Neural progenitor cell (in vitro differentiated cells): ENCODE data around the gene NT5DC3. TPM values are rescaled to one million over a fixed set of nuclear protein-coding genes. Genes with fewer than 3 reads are reported as not detected.

Source experiments
- DNase-seq: peaks from one replicate; pipeline ENCODE4 v3.0.0-alpha.2; 2016; ENCODE audit warnings: low spot score
- H2AFZ ChIP-seq: fragments of 200-600 bp; sonication (generic); replicated peaks from 2 replicates; pipeline ENCODE4 v1.6.1; 2016; ENCODE audit warnings: antibody characterized with exemption
- H3F3A ChIP-seq: fragments of 200-600 bp; sonication (generic); 2 replicates; pipeline ENCODE4 v1.6.1; 2016; ENCODE audit warnings: antibody characterized with exemption, low read depth
- H3K27ac ChIP-seq: fragments of 200-600 bp; sonication (generic); 2 replicates; pipeline ENCODE4 v1.5.1; 2016; ENCODE audit warnings: mild to moderate bottlenecking
- H3K27me3 ChIP-seq: fragments of 200-600 bp; sonication (generic); 2 replicates; pipeline ENCODE4 v1.6.1; 2016; ENCODE audit warnings: mild to moderate bottlenecking, moderate library complexity
- H3K36me3 ChIP-seq: fragments of 200-600 bp; sonication (generic); 2 replicates; pipeline ENCODE4 v1.5.1; 2016
- H3K4me1 ChIP-seq: fragments of 200-600 bp; sonication (generic); 2 replicates; pipeline ENCODE4 v1.6.1; 2016; ENCODE audit warnings: mixed run types
- H3K4me2 ChIP-seq: fragments of 200-600 bp; sonication (generic); 2 replicates; pipeline ENCODE4 v1.6.1; 2016
- H3K4me3 ChIP-seq: fragments of 200-600 bp; sonication (generic); 2 replicates; pipeline ENCODE4 v1.5.1; 2016
- H3K79me2 ChIP-seq: fragments of 200-600 bp; sonication (generic); 2 replicates; pipeline ENCODE4 v1.6.1; 2016; ENCODE audit warnings: low read depth
- H3K9ac ChIP-seq: fragments of 200-600 bp; sonication (generic); 2 replicates; pipeline ENCODE4 v1.6.1; 2016
- H3K9me3 ChIP-seq: fragments of 200-600 bp; sonication (generic); 2 replicates; pipeline ENCODE4 v1.5.1; 2016; ENCODE audit warnings: low read depth
- H4K20me1 ChIP-seq: fragments of 200-600 bp; sonication (generic); 2 replicates; pipeline ENCODE4 v1.6.1; 2016; ENCODE audit warnings: low read depth
- H3K27ac Mint-ChIP-seq: 3 replicates; pipeline ENCODE4 v1.8.0; 2021; ENCODE audit warnings: mixed read lengths
- H3K27me3 Mint-ChIP-seq: 2 replicates; pipeline ENCODE4 v1.8.0; 2022; ENCODE audit warnings: low read depth, mild to moderate bottlenecking, inconsistent platforms, moderate library complexity, mixed read lengths; ENCODE audit not compliant: insufficient read depth
- H3K36me3 Mint-ChIP-seq: 3 replicates; pipeline ENCODE4 v1.8.0; 2021; ENCODE audit warnings: mixed read lengths
- H3K4me1 Mint-ChIP-seq: 3 replicates; pipeline ENCODE4 v1.8.0; 2021; ENCODE audit warnings: mixed read lengths
- H3K4me3 Mint-ChIP-seq: 3 replicates; pipeline ENCODE4 v1.8.0; 2021; ENCODE audit warnings: mild to moderate bottlenecking, moderate library complexity, mixed read lengths
- H3K9me3 Mint-ChIP-seq: 3 replicates; pipeline ENCODE4 v1.8.0; 2020; ENCODE audit warnings: mixed read lengths
- EZH2 ChIP-seq: fragments of 200-600 bp; sonication (generic); IDR thresholded peaks from 2 replicates; pipeline ENCODE4 v1.6.1; 2017; ENCODE audit warnings: antibody characterized with exemption, mild to moderate bottlenecking, moderate library complexity
- EZH2phosphoT487 ChIP-seq: fragments of 200-600 bp; sonication (generic); IDR thresholded peaks from 2 replicates; pipeline ENCODE4 v1.6.1; 2017; ENCODE audit warnings: antibody characterized with exemption
- total RNA-seq: library from RNA; depleted of rRNA; stranded (reverse); fragments of >200 nt; gene quantifications from 2 replicates; pipeline ENCODE4 v1.2.3, GENCODE V29; 2015; ENCODE audit warnings: low replicate concordance
- TF ChIP-seq, protein P1 (sequence below): fragments of 200-600 bp; sonication (generic); IDR thresholded peaks from 2 replicates; pipeline ENCODE4 v1.5.1; 2017; ENCODE audit warnings: antibody characterized with exemption, mild to moderate bottlenecking

Gene NT5DC3
- total RNA-seq, 1 donor from 2014 or later = 3.1 TPM

DNA sequence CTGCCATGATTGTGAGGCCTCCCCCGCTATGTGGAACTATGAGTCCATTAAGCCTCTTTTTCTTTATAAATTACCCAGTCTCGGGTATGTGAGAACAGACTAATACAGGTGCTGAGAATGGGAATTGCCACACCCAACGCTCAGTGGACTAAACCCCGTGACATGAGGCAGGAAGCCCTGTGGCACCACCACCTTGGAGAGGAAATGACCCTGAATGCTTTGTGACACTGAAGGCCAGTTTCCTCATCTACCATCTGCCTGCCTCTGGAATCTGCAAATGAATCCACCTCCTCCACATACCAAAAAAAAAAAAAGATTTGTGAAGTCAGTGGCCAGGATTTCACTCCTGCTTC is 41.6 kb downstream of the NT5DC3 start:
- H2AFZ ChIP-seq = no peak overlapping the region
- no peaks in the 10 kb centered on the region for H3K27me3 ChIP-seq
- Mint-ChIP-seq H3K27me3 (no peaks in the 10 kb centered on the region), H3K4me1 (peaks cover 27% of the 10 kb centered on the region), H3K27ac (no peak overlapping the region), H3K4me3 (no peak overlapping the region), H3K9me3 (peaks cover 2% of the 10 kb centered on the region), H3K36me3 (peaks cover 11% of the 10 kb centered on the region)
- no peaks in the 10 kb centered on the region for H3F3A ChIP-seq
- H3K36me3 ChIP-seq = no peaks in the 10 kb centered on the region
- no peaks in the 10 kb centered on the region for H4K20me1 ChIP-seq
- TF ChIP-seq EZH2 (no peak), EZH2phosphoT487 (no peak)
- TF ChIP-seq, protein P1, sequence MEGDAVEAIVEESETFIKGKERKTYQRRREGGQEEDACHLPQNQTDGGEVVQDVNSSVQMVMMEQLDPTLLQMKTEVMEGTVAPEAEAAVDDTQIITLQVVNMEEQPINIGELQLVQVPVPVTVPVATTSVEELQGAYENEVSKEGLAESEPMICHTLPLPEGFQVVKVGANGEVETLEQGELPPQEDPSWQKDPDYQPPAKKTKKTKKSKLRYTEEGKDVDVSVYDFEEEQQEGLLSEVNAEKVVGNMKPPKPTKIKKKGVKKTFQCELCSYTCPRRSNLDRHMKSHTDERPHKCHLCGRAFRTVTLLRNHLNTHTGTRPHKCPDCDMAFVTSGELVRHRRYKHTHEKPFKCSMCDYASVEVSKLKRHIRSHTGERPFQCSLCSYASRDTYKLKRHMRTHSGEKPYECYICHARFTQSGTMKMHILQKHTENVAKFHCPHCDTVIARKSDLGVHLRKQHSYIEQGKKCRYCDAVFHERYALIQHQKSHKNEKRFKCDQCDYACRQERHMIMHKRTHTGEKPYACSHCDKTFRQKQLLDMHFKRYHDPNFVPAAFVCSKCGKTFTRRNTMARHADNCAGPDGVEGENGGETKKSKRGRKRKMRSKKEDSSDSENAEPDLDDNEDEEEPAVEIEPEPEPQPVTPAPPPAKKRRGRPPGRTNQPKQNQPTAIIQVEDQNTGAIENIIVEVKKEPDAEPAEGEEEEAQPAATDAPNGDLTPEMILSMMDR = no peak
- no peaks in the 10 kb centered on the region for H3K4me1 ChIP-seq
- DNase-seq = no peak
- no peaks in the 10 kb centered on the region for H3K9me3 ChIP-seq
- H3K27ac ChIP-seq = no peak overlapping the region
- no peaks in the 10 kb centered on the region for H3K79me2 ChIP-seq
- H3K4me2 ChIP-seq = no peak overlapping the region
- H3K9ac ChIP-seq = no peak overlapping the region
- no peak overlapping the region for H3K4me3 ChIP-seq

DNA sequence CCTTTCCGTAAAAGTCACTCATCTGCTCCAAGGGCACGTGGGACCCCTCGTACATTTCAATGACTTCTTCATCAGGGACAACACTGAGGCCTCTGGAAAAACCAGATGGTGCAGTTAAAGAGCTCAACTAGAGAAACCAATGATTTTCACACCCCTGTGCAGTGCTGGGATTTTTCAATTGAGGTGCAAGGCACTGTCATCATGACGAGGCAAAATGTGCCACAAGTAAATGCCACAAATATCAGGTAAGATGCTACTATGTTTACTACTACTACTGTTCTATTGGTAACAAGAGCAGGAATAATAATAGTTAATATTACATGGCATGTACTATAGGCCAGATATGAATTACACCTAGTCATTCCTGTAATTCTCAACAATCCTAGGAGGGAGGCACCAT is 42.4 kb downstream of the NT5DC3 start:
- Histone ChIP-seq H3K9ac (no peak overlapping the region), H3K36me3 (no peaks in the 10 kb centered on the region), H3K4me3 (no peak overlapping the region), H3F3A (no peaks in the 10 kb centered on the region), H3K27me3 (no peaks in the 10 kb centered on the region), H4K20me1 (no peaks in the 10 kb centered on the region), H3K9me3 (no peaks in the 10 kb centered on the region), H3K4me2 (no peak overlapping the region), H3K4me1 (no peaks in the 10 kb centered on the region), H2AFZ (no peak overlapping the region), H3K79me2 (no peaks in the 10 kb centered on the region), H3K27ac (no peak overlapping the region)
- no peak for DNase-seq
- H3K9me3 Mint-ChIP-seq = peaks cover 2% of the 10 kb centered on the region
- H3K27me3 Mint-ChIP-seq = no peaks in the 10 kb centered on the region
- no peak overlapping the region for H3K4me3 Mint-ChIP-seq
- H3K27ac Mint-ChIP-seq = no peak overlapping the region
- H3K4me1 Mint-ChIP-seq = peaks cover 29% of the 10 kb centered on the region
- H3K36me3 Mint-ChIP-seq = peaks cover 11% of the 10 kb centered on the region
- TF ChIP-seq EZH2phosphoT487 = no peak
- TF ChIP-seq, protein P1 = no peak
- TF ChIP-seq EZH2 = no peak

DNA sequence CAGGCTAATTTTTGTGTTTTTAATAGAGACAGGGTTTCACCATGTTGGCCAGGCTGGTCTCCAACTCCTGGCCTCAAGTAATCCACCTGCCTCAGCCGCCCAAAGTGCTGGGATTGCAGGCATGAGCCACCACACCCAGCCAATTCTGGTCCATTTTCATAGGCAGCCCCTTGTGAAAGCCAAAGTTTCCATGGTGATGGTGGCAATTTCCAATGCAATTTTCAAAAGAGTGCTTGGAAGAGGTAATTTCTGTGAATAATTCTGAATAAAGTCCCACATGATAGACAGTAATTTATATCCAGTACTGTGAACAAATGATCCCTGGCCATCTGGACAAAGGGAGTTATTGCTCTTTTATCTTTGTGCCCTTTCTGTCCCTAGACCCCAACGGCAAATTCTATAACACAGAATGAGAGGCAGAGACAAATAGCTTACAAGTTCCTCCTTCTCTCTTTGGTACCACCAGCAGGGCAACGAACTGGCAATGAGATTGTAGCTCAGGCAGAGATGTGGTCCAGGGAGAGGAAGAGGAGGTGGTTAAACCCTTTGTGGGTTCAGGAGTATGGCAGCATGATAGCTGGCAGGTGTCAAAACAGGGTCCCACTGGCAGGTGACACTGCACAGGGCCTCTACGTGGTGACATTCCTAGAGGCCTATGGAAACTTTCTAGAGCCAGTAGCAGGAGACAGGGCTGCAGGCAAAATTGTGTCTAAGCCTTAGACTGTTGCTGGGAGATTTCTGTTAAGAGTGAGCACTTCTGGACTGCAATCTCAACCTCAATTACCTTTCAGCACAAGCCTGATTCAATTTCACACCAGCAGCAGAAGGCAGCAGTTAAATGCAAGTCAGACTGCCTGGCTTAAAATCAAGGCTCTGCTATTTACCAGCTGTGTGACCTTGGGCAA is 46.5 kb downstream of the NT5DC3 start:
- Mint-ChIP-seq H3K27ac (no peak overlapping the region), H3K36me3 (peaks cover 21% of the 10 kb centered on the region), H3K4me1 (peaks cover 18% of the 10 kb centered on the region)

More for the DNA sequence above, 46.5 kb downstream of the NT5DC3 start:
- Histone ChIP-seq H4K20me1 (no peaks in the 10 kb centered on the region), H3F3A (no peaks in the 10 kb centered on the region), H3K4me1 (no peaks in the 10 kb centered on the region), H3K27ac (no peak overlapping the region), H3K79me2 (no peaks in the 10 kb centered on the region), H3K4me2 (no peak overlapping the region), H3K9ac (no peak overlapping the region), H3K27me3 (no peaks in the 10 kb centered on the region), H3K4me3 (no peak overlapping the region), H2AFZ (no peak overlapping the region), H3K36me3 (no peaks in the 10 kb centered on the region), H3K9me3 (no peaks in the 10 kb centered on the region)
- TF ChIP-seq, protein P1 = no peak
- TF ChIP-seq EZH2phosphoT487 (no peak), EZH2 (no peak)
- Mint-ChIP-seq H3K27me3 (no peaks in the 10 kb centered on the region), H3K9me3 (peaks cover 2% of the 10 kb centered on the region), H3K4me3 (no peak overlapping the region)
- DNase-seq = no peak
